T-cell (primary cell): ENCODE data around the gene HPCA. TPM values are rescaled to one million over a fixed set of nuclear protein-coding genes. Genes with fewer than 3 reads are reported as not detected.

ENCODE experiments used
- ATAC-seq, 4 experiments: fragments of 200-7000 bp in 3 of 4; fragments of 150-1000 bp in 1 of 4; cut with Tn5 transposase; replicated peaks in 1 of 4; 1 replicate in 3 of 4; 2 replicates in 1 of 4; pipeline ENCODE4 v1.10.0; 2021; ENCODE audit warnings: moderate library complexity in 3 of 4, mild to moderate bottlenecking in 2 of 4, moderate number of reproducible peaks in 1 of 4
- CTCF ChIA-PET, 2 donors: fragments of 300-600 bp; sonication (Branson Sonifier 250); formaldehyde crosslinking; loops; one replicate each; lab custom pipeline; 2022; ENCODE audit warnings: antibody characterized with exemption in 2 of 2; lab: Charles Lee
- POLR2A ChIA-PET, 2 donors: fragments of 300-600 bp; sonication (Branson Sonifier 250); formaldehyde crosslinking; loops; one replicate each; lab custom pipeline; 2022; ENCODE audit warnings: antibody characterized with exemption in 2 of 2; lab: Charles Lee
- DNase-seq, 35 experiments: peaks; one replicate each; pipeline versions ENCODE4 v3.0.0 to v3.0.0-alpha.2; 2013 to 2023
- H3K27ac ChIP-seq: one replicate; pipeline ENCODE4 v1.5.1; 2013; ENCODE audit warnings: low read length
- H3K27me3 ChIP-seq, 2 experiments: replicated peaks in 1 of 2; 1 replicate in 1 of 2; 2 replicates in 1 of 2; pipeline versions ENCODE4 v1.6.1 to v1.7.0; 2013; ENCODE audit warnings: low read length in 1 of 2, mixed read lengths in 1 of 2; ENCODE audit not compliant: control insufficient read depth in 2 of 2, insufficient read depth in 2 of 2; ENCODE audit errors: extremely low read depth in 1 of 2
- H3K36me3 ChIP-seq, 2 donors: 1 replicate in 1 of 2; 2 replicates in 1 of 2; pipeline versions ENCODE4 v1.6.1 to v1.7.0; 2013; ENCODE audit warnings: low read length in 1 of 2; ENCODE audit not compliant: control insufficient read depth in 2 of 2, insufficient read depth in 1 of 2; ENCODE audit errors: extremely low read depth in 1 of 2
- H3K4me1 ChIP-seq, 2 experiments: 1 replicate in 1 of 2; 2 replicates in 1 of 2; pipeline versions ENCODE4 v1.6.1 to v1.7.0; 2013; ENCODE audit warnings: low read length in 2 of 2, mixed read lengths in 1 of 2; ENCODE audit not compliant: insufficient read depth in 2 of 2, control insufficient read depth in 1 of 2; ENCODE audit errors: extremely low read depth in 1 of 2
- H3K4me3 ChIP-seq, 2 donors: 1 replicate in 1 of 2; 2 replicates in 1 of 2; pipeline versions ENCODE4 v1.5.1 to v1.7.0; 2013; ENCODE audit warnings: mild to moderate bottlenecking in 2 of 2, low read length in 1 of 2, moderate library complexity in 1 of 2; ENCODE audit not compliant: control insufficient read depth in 1 of 2; ENCODE audit errors: extremely low read depth in 1 of 2
- H3K9me3 ChIP-seq: 2 replicates; pipeline ENCODE4 v1.7.0; 2013
- H3K27ac Mint-ChIP-seq, 2 donors: one replicate each; pipeline ENCODE4 v1.8.0; 2020 to 2021; ENCODE audit warnings: mild to moderate bottlenecking in 2 of 2, mixed read lengths in 2 of 2
- H3K27me3 Mint-ChIP-seq, 2 donors: one replicate each; pipeline ENCODE4 v1.8.0; 2021 to 2022; ENCODE audit warnings: mixed read lengths in 2 of 2
- H3K36me3 Mint-ChIP-seq: one replicate; pipeline ENCODE4 v1.8.0; 2021; ENCODE audit warnings: mixed read lengths
- H3K4me1 Mint-ChIP-seq, 3 donors: one replicate each; pipeline ENCODE4 v1.8.0; 2020 to 2022; ENCODE audit warnings: mixed read lengths in 3 of 3, mild to moderate bottlenecking in 1 of 3
- H3K4me3 Mint-ChIP-seq, 3 donors: one replicate each; pipeline ENCODE4 v1.8.0; 2020 to 2022; ENCODE audit warnings: mild to moderate bottlenecking in 3 of 3, mixed read lengths in 3 of 3, moderate library complexity in 3 of 3
- H3K9me3 Mint-ChIP-seq, 3 donors: one replicate each; pipeline ENCODE4 v1.8.0; 2020 to 2022; ENCODE audit warnings: mixed read lengths in 3 of 3
- WGBS: methylation state at CpG from one replicate; pipeline ENCODE4 v1.1.5; 2013; ENCODE audit warnings: missing lambda C conversion rate; ENCODE audit not compliant: insufficient coverage; 5-methylcytosine and 5-hydroxymethylcytosine counted together
- total RNA-seq, 35 experiments: library from RNA in 6 of 35; stranded (reverse) in 6 of 35; fragments of 120-200 nt in 1 of 35; gene quantifications; one replicate each; pipeline versions ENCODE4 v1.2.1 to v1.2.4 and lab custom pipeline; 2013 to 2026

HPCA gene
- total RNA-seq, 5 donors from 2014 or later (not counting 1 experiment from before 2014, with no cell fraction given) = 0.45 to 0.54 TPM; not detected in 3

- H3K27ac Mint-ChIP-seq = no peak overlapping the region
- H3K27me3 ChIP-seq = peaks cover 13 to 28% of the 10 kb centered on the region in 2 experiments
- no peak overlapping the region for H3K27ac ChIP-seq
- ChIA-PET POLR2A (interaction anchor here in 1 of 2 donors (0.7 kb wide), 1 partner anchor 42 kb away, joined by 3 read pairs; no protein-coding TSS in a partner anchor), CTCF (interaction anchor here in 1 of 2 donors (0.8 kb wide), 1 partner anchor 17 kb away, joined by 3 read pairs; no protein-coding TSS in a partner anchor)
- DNase-seq (no peak), ATAC-seq (no peak)
- H3K4me1 Mint-ChIP-seq = peaks cover 5 to 7% (median 6%) of the 10 kb centered on the region in 3 donors
- no peak overlapping the region for H3K4me3 ChIP-seq
- no peaks in the 10 kb centered on the region for H3K36me3 ChIP-seq
- H3K4me3 Mint-ChIP-seq = no peak overlapping the region
- H3K36me3 Mint-ChIP-seq = no peaks in the 10 kb centered on the region
- H3K9me3 ChIP-seq = no peaks in the 10 kb centered on the region
- peaks cover 26 to 35% of the 10 kb centered on the region in 2 donors for H3K27me3 Mint-ChIP-seq
- peaks cover 0 to 5% of the 10 kb centered on the region in 2 experiments for H3K4me1 ChIP-seq
- H3K9me3 Mint-ChIP-seq = no peaks in the 10 kb centered on the region
- WGBS = 95% methylated on average over 4 of the region's 12 CpGs
Observed at GRCh38 chr1:32915766-32916706, 29.7 kb downstream of the HPCA start.

GRCh38 chr1:32917521-32917920 lies 31.2 kb downstream of the HPCA start:
- Histone ChIP-seq H3K27ac (no peak overlapping the region), H3K4me3 (no peak overlapping the region), H3K27me3 (peaks cover 13 to 42% of the 10 kb centered on the region in 2 experiments), H3K4me1 (peaks cover 0 to 5% of the 10 kb centered on the region in 2 experiments), H3K36me3 (no peaks in the 10 kb centered on the region), H3K9me3 (no peaks in the 10 kb centered on the region)
- POLR2A ChIA-PET = no interaction called here
- H3K4me3 Mint-ChIP-seq = no peak overlapping the region
- WGBS = no CpG with 5 or more reads among the region's 7 CpGs
- H3K36me3 Mint-ChIP-seq = no peaks in the 10 kb centered on the region
- H3K27ac Mint-ChIP-seq = no peak overlapping the region
- peaks cover 5 to 7% (median 6%) of the 10 kb centered on the region in 3 donors for H3K4me1 Mint-ChIP-seq
- no peaks in the 10 kb centered on the region for H3K9me3 Mint-ChIP-seq
- CTCF ChIA-PET = no interaction called here
- no peak for DNase-seq
- H3K27me3 Mint-ChIP-seq = peaks cover 40 to 49% of the 10 kb centered on the region in 2 donors
- no peak for ATAC-seq

GRCh38 chr1:32918179-32918578 lies 31.9 kb downstream of the HPCA start:
- no peaks in the 10 kb centered on the region for H3K36me3 ChIP-seq
- ChIA-PET CTCF (interaction anchor here (0.6 to 0.7 kb wide), 2 partner anchors 15 to 405 kb away, joined by 5 to 7 read pairs; no protein-coding TSS in a partner anchor), POLR2A (no interaction called here)
- H3K4me1 ChIP-seq = peaks cover 0 to 5% of the 10 kb centered on the region in 2 experiments
- H3K27me3 Mint-ChIP-seq = peaks cover 47 to 56% of the 10 kb centered on the region in 2 donors
- no peaks in the 10 kb centered on the region for H3K9me3 Mint-ChIP-seq
- H3K4me3 ChIP-seq = no peak overlapping the region
- H3K4me1 Mint-ChIP-seq = peaks cover 5 to 7% (median 6%) of the 10 kb centered on the region in 3 donors
- H3K36me3 Mint-ChIP-seq = no peaks in the 10 kb centered on the region
- H3K27ac ChIP-seq = no peak overlapping the region
- no peaks in the 10 kb centered on the region for H3K9me3 ChIP-seq
- peaks cover 13 to 48% of the 10 kb centered on the region in 2 experiments for H3K27me3 ChIP-seq
- ATAC-seq = no peak
- DNase-seq = no peak
- no peak overlapping the region for H3K4me3 Mint-ChIP-seq
- no peak overlapping the region for H3K27ac Mint-ChIP-seq
- no CpG with 5 or more reads among the region's 1 CpG for WGBS

- Histone ChIP-seq H3K27me3 (peaks cover 16 to 66% of the 10 kb centered on the region in 2 experiments), H3K9me3 (no peaks in the 10 kb centered on the region), H3K4me3 (no peak overlapping the region), H3K4me1 (peaks cover 0 to 11% of the 10 kb centered on the region in 2 experiments), H3K36me3 (no peaks in the 10 kb centered on the region), H3K27ac (no peak overlapping the region)
- CTCF ChIA-PET = interaction anchor here (0.5 to 1.2 kb wide), 2 partner anchors 13 to 130 kb away, joined by 3 to 4 read pairs; no protein-coding TSS in a partner anchor
- Mint-ChIP-seq H3K4me3 (no peak overlapping the region), H3K27ac (no peak overlapping the region), H3K27me3 (peaks cover 63 to 73% of the 10 kb centered on the region in 2 donors), H3K36me3 (no peaks in the 10 kb centered on the region), H3K4me1 (peaks cover 11 to 22% (median 18%) of the 10 kb centered on the region in 3 donors), H3K9me3 (no peaks in the 10 kb centered on the region)
- WGBS = 85% methylated on average over 6 of the region's 11 CpGs
- ATAC-seq = no peak
- DNase-seq = no peak
- POLR2A ChIA-PET = interaction anchor here in 1 of 2 donors (0.5 kb wide), 1 partner anchor 256 kb away, joined by 4 read pairs; no protein-coding TSS in a partner anchor
Observed at GRCh38 chr1:32919811-32920733, 33.8 kb downstream of the HPCA start.

DNA sequence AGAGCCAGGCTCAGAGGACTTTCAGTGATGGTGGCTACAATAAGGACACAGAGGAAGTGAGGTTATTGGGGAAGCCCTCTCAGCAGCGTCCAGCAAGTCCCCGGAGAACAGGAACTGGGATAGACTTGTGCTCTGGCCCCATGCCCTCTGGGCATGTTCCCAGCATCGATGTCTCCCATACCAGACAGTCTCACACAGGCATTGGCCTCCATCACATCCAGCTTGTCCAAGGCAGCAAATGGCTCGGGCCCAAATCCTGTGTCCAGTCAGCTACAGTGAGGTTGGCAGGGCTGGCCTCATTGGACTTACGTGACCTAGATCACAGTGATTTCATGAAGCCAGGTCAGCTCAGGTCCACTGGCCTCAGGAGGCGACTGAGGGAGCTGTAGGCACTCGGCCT lies 34.5 kb downstream of the HPCA start:
- no peak for ATAC-seq
- no peak overlapping the region for H3K27ac Mint-ChIP-seq
- H3K4me1 ChIP-seq = peaks cover 0 to 19% of the 10 kb centered on the region in 2 experiments
- no peaks in the 10 kb centered on the region for H3K9me3 ChIP-seq
- peaks cover 19 to 29% (median 25%) of the 10 kb centered on the region in 3 donors for H3K4me1 Mint-ChIP-seq
- H3K27ac ChIP-seq = no peak overlapping the region
- POLR2A ChIA-PET = no interaction called here
- DNase-seq = no peak
- no peak overlapping the region for H3K4me3 ChIP-seq
- no peaks in the 10 kb centered on the region for H3K36me3 ChIP-seq
- 70% methylated on average over 7 of the region's 7 CpGs for WGBS
- H3K27me3 Mint-ChIP-seq = peaks cover 66 to 79% of the 10 kb centered on the region in 2 donors
- H3K9me3 Mint-ChIP-seq = no peaks in the 10 kb centered on the region
- no peak overlapping the region for H3K4me3 Mint-ChIP-seq
- H3K36me3 Mint-ChIP-seq = no peaks in the 10 kb centered on the region
- CTCF ChIA-PET = interaction anchor here in 1 of 2 donors (1.2 kb wide), 1 partner anchor 12 kb away, joined by 3 read pairs; no protein-coding TSS in a partner anchor
- peaks cover 21 to 73% of the 10 kb centered on the region in 2 experiments for H3K27me3 ChIP-seq
